GM18870 (cell line): ENCODE data around the gene ACTR10.

ENCODE experiments used
- ATAC-seq: cut with Tn5 transposase; IDR thresholded peaks from one replicate; pipeline ENCODE4 v1.9.1; 2021; ENCODE audit warnings: moderate library complexity; ENCODE audit not compliant: unreplicated experiment

The ACTR10 gene

GRCh38 chr14:58199726-58200479 is at the start of gene ACTR10:
TSS of gene ACTR10 (plus strand) at chr14:58200149. CDS start at chr14:58200218, 69 bp downstream.
- ATAC-seq, result peak; percentile 88

DNA sequence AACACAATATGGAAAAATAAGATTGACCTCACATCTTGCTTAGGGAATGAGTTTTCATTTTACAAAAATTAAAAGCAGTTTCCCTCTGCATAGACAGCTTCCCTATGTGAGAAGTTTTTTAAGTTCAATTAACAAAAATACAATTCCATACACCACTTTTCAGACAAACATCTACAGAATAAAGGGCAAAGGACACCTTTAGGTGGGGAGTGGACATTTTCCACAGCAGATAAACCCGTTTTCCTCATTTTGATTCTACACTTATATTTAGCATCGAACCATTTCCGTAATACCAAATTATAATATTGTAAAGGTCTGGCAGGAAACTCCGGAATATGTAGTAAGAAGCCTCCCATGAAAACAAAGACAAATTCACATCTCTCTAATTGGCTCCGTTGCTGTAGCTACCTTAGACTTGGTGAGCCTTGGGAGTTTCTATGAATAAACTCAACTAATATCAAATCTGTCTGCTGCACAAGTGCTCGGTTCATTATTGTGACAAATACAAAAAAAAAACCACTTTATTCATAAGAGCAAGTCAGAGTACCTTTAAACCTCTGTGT is 49.6 kb upstream of the ACTR10 start:
- no peak for ATAC-seq

- peak; percentile 33 for ATAC-seq
Measured at GRCh38 chr14:58151133-58152013, 48.6 kb upstream of the ACTR10 start.

DNA sequence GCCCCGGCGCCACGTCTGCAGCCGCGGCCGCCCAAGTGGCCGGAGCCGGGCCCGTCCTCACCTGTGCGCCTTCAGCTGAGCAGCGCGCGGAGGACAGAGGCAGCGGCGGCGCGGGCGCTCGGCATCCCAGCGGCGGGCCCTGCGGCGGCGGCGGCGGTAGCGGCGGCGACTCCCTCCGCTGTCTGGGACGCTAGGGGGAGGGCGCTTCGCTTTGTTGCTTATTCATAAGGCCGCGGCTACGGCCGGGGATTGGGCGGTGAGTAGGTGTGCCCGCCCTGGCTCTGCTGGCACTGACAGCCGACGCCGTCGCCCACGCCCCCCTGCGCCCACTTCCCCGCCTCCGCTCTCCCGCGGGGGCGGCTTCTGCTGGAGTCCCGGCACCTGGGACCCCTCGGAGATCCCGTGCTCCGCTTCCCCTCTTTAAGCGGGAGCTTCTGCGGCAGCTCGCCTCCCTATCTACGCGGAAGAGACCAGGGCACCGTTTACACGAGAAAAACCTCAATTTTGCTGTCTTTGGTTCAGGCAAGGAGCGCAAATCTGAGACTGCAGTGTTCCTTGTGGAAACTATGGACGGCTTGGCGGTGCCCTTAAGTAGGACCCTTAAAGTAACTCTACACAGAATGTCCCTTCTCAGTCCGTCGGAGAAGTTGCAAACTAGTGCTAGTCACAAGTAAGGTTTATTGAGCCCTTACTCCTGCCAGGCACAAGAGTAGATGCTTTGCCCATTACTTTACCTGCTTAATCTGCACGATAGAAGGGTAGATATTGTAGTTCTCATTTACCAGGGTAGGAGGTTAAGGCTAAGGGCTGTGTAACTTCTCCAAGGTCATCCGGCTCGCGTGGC is 47.7 kb upstream of the ACTR10 start, which contains the start of gene ARMH4:
Gene ARMH4, minus strand, starts transcription at position 200 of the 844 bp plus-strand sequence. CDS start 12,855 bp downstream, outside the sequence.
- peak; percentile 89 for ATAC-seq

- ATAC-seq, result no peak
Measured at GRCh38 chr14:58160561-58160960, 39.4 kb upstream of the ACTR10 start.

GRCh38 chr14:58166005-58166983 is 33.7 kb upstream of the ACTR10 start:
- ATAC-seq, result no peak

GRCh38 chr14:58167057-58167456 is 32.9 kb upstream of the ACTR10 start:
- no peak for ATAC-seq

- no peak for ATAC-seq
Measured at GRCh38 chr14:58167891-58168290, 32.1 kb upstream of the ACTR10 start.

DNA sequence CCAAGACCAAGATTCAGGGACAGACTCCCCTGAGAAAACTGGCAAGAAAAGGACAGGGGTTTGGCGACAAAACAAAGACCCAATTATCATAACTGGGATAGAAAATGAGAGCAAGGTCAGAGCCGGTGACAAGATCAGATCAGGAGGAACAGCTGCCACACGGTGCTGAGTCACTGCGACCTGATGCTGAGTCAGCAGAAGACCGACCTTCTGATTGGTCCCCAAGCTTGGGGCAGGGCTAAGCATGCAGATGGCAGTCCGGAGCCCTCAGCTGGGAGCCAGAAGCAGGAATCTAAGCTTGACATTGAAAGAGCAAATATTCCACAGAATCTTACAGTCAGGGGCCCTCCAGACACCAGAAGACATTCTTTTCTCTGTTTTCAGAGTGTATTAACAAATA is 28.9 kb upstream of the ACTR10 start:
- peak; percentile 95 for ATAC-seq

DNA sequence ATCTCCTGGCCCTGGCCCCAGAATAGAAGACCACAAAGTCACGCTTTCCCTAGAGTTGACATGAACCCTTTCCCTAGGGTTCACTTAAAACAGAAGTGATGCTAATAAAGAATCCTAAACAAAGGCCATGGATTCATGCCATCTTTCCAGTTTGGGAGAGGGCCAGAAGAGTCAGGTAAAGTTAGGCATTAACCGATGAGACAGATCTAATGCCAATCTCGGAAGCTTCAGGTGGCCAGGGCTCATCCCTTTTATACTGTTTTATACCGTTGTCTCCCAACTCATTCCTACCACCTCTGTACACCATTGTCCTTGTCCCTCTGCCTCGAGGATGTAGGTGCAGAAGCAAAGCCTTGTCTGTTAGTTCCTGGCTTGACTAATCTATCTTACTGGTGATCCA is 22.8 kb upstream of the ACTR10 start:
- ATAC-seq, result no peak

DNA sequence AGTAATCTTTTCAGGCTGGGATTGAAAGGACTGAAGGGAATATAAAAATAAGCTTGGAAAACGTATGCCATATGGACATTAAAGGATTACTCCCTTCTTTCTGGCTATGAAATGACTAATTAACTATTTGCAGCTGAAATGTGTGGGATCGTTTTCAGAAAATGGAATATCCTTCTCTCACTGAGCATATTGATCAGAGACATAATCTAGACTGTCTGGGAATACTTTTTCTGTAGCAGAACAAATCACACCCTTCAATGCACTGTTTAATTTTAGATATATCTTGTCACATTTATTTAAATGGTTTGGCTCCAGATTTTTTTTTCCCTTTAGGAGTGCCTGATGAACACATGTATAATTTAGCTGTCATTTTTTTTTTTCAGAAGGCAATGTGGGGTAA is 10.8 kb upstream of the ACTR10 start:
- no peak for ATAC-seq

DNA sequence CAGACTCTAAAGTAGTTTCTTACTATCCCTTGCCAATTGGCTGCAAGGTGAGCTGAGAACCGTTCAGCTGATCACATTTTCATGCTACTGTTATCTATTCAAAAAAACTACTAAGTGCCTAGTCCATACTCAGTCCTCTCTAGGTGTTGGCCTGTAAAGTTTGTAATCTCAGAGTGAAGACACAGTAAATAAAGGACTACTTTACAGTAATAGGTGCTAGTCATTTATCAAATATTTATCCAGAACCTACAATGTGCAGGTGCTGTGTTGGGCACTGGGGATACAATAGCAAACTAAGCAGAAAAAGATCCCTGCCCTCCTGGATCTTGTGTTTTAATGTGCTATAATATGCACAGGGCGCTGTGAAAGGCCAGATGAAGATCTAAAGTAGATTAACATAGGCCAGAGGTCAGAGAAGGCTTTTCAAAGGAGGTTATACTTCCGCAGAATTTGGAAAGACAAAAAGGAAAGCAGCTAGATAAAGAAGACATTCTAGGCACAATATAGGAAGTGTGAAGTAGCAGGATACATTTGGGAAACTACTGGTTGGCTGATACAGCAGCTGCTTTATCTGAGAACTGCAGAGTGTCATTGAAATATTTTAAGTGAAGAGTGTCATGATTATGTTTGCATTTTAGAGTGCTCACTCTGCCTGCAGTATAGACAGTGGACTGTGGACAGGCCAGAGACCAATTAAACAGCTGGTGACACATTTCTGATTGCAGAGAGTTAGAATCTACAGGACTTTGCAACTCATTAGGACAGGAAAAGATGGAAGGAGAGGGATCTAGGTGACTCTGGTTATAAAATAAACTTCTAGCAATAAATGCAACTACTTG is 8.0 kb upstream of the ACTR10 start:
- no peak for ATAC-seq

- no peak for ATAC-seq
Measured at GRCh38 chr14:58193542-58193941, 6.4 kb upstream of the ACTR10 start.

- no peak for ATAC-seq
Measured at GRCh38 chr14:58196198-58196597, 3.8 kb upstream of the ACTR10 start.

DNA sequence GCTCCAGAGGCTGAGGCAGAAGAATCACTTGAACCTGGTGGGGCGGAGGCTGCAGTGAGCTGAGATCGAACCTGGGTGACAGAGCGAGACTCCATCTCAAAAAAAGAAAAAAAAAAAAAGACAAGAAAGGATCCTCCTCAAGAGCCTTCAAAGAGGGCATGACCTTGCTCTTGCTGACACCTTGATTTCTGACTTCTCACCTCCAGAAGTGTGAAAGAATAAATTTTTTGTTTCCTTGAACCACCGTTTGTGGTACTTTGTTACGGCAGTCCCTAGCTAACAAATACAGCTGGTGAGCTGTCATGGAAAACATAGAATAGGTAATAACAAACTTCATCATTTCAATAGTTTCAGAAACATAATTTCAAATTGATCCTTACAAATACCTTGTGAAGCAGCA is 1.9 kb upstream of the ACTR10 start:
- ATAC-seq, result no peak

DNA sequence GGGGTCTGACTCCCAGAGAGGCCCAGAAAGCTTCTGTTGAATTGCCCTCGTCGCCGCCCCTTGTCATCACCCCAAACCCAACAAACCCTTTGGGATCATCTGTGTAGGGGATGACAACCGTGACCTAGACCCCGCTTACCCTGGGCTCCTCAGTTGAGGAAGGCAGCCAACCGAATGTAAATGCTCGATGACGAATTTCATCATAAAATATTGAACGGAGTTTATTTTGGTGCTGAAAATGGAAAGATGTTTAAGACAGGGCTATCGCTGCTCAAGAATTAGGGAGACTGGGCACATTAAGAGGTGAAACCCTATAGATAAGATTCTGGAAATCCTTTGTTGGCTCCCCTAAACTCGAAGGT is 512 bp downstream of the ACTR10 start:
- ATAC-seq, result peak; percentile 7

DNA sequence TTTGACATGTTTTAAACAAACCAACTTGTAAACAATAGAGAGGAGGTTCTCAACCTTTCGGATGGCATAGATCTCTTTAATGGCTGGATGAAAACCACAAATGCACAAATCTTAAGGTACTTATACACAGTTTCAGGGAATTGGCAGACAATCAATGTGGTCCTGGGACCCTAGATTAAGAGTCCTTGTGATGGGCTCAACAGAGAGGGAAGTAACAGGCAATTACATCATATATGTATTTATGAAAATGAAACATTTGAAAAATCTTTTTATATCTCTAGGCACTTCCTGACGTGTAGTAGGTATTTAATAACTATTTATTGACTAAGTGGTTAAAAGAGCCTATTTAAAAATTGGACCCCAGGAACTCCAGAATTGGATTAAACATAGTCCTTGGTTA is 897 bp downstream of the ACTR10 start:
- ATAC-seq, result no peak

DNA sequence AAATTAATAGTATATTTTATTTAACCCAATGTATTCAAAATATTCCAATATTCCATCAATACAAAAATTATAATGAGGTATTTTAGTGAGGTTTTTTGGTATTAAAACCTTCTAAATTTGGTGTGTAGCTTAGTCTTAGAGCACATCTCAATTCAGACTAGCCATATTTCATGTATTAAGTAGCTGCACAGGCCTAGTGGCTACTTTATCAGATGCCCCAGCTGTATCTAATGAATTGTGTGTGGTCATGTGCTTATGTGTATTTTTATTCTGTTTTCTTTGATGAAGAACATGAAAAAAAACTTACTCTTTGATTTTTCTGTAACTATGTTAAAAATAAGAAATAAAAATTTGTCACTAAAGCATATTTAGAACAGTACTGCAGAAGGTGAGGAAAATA is 13.2 kb downstream of the ACTR10 start:
- ATAC-seq, result no peak
